Liver (tissue), 9 donors: ENCODE results near the gene FGFR3. TPM values are rescaled to one million over a fixed set of nuclear protein-coding genes. Genes with fewer than 3 reads are reported as not detected.

ENCODE experiments used
- DNase-seq: peaks from one replicate; pipeline ENCODE4 v3.0.0-alpha.2; 2017; ENCODE audit warnings: low spot score
- H3K27ac ChIP-seq, 2 donors: one replicate each; pipeline ENCODE4 v1.7.0; 2013; ENCODE audit warnings: inconsistent platforms in 2 of 2, low read length in 2 of 2, control low read depth in 1 of 2, low read depth in 1 of 2, mild to moderate bottlenecking in 1 of 2
- H3K27me3 ChIP-seq, 4 donors: one replicate each; pipeline versions ENCODE4 v1.6.1 to v1.7.0; 2013; ENCODE audit warnings: low read length in 3 of 4, inconsistent platforms in 1 of 4, mild to moderate bottlenecking in 1 of 4, moderate library complexity in 1 of 4; ENCODE audit not compliant: control insufficient read depth in 4 of 4, insufficient read depth in 4 of 4
- H3K36me3 ChIP-seq, 4 donors: one replicate each; pipeline versions ENCODE4 v1.6.1 to v1.7.0; 2013; ENCODE audit warnings: low read length in 3 of 4, mild to moderate bottlenecking in 3 of 4, low read depth in 1 of 4, moderate library complexity in 1 of 4; ENCODE audit not compliant: control insufficient read depth in 4 of 4, insufficient read depth in 3 of 4
- H3K4me1 ChIP-seq, 4 donors: one replicate each; pipeline versions ENCODE4 v1.6.1 to v1.7.0; 2013; ENCODE audit warnings: low read length in 3 of 4, mild to moderate bottlenecking in 3 of 4, moderate library complexity in 1 of 4; ENCODE audit not compliant: control insufficient read depth in 4 of 4, insufficient read depth in 4 of 4
- H3K4me3 ChIP-seq, 3 donors: one replicate each; pipeline versions ENCODE4 v1.6.1 to v1.7.0; 2013; ENCODE audit warnings: low read length in 3 of 3, control low read depth in 1 of 3, low read depth in 1 of 3, mild to moderate bottlenecking in 1 of 3
- H3K9ac ChIP-seq, 2 donors: one replicate each; pipeline ENCODE4 v1.7.0; 2013; ENCODE audit warnings: low read length in 2 of 2, mild to moderate bottlenecking in 2 of 2, moderate library complexity in 2 of 2, control low read depth in 1 of 2, low read depth in 1 of 2
- H3K9me3 ChIP-seq, 4 donors: one replicate each; pipeline versions ENCODE4 v1.6.1 to v1.7.0; 2013; ENCODE audit warnings: low read length in 3 of 4; ENCODE audit not compliant: control insufficient read depth in 4 of 4
- CTCF ChIP-seq: fragments of 150-350 bp; IDR thresholded peaks from 2 replicates; pipeline ENCODE4 v1.5.1; 2017; ENCODE audit warnings: improper control_type of control experiment, low read depth, low read length; ENCODE audit not compliant: missing input control
- EGR1 ChIP-seq, 2 donors: IDR thresholded peaks; 2 replicates each; pipeline ENCODE4 v1.6.1; 2016 to 2018; ENCODE audit warnings: antibody characterized with exemption in 2 of 2, low read depth in 2 of 2
- FOXA1 ChIP-seq: IDR thresholded peaks from 2 replicates; pipeline ENCODE4 v1.6.1; 2016; ENCODE audit warnings: antibody characterized with exemption
- FOXA2 ChIP-seq: IDR thresholded peaks from 2 replicates; pipeline ENCODE4 v1.6.1; 2016; ENCODE audit warnings: antibody characterized with exemption
- GABPA ChIP-seq, 2 donors: IDR thresholded peaks in 1 of 2; conservative IDR thresholded peaks in 1 of 2; 2 replicates each; pipeline ENCODE4 v1.6.1; 2016; ENCODE audit warnings: antibody characterized with exemption in 2 of 2, mild to moderate bottlenecking in 1 of 2, moderate library complexity in 1 of 2
- HNF4A ChIP-seq, 2 donors: conservative IDR thresholded peaks; 2 replicates each; pipeline ENCODE4 v1.6.1; 2016; ENCODE audit warnings: antibody characterized with exemption in 2 of 2, mild to moderate bottlenecking in 2 of 2
- HNF4G ChIP-seq: IDR thresholded peaks from 2 replicates; pipeline ENCODE4 v1.6.1; 2016; ENCODE audit warnings: antibody characterized with exemption
- NR2F2 ChIP-seq: IDR thresholded peaks from 2 replicates; pipeline ENCODE4 v1.6.1; 2016; ENCODE audit warnings: antibody characterized with exemption
- RAD21 ChIP-seq, 2 donors: IDR thresholded peaks; 2 replicates each; pipeline ENCODE4 v1.6.1; 2016; ENCODE audit warnings: antibody characterized with exemption in 2 of 2, mild to moderate bottlenecking in 2 of 2
- REST ChIP-seq: IDR thresholded peaks from 2 replicates; pipeline ENCODE4 v1.6.1; 2016; ENCODE audit warnings: antibody characterized with exemption, mild to moderate bottlenecking
- RXRA ChIP-seq, 2 donors: IDR thresholded peaks; 2 replicates each; pipeline ENCODE4 v1.6.1; 2017 to 2018; ENCODE audit warnings: antibody characterized with exemption in 2 of 2, mild to moderate bottlenecking in 1 of 2
- SP1 ChIP-seq: IDR thresholded peaks from 2 replicates; pipeline ENCODE4 v1.6.1; 2018; ENCODE audit warnings: antibody characterized with exemption, mild to moderate bottlenecking
- TAF1 ChIP-seq: conservative IDR thresholded peaks from 2 replicates; pipeline ENCODE4 v1.6.1; 2016; ENCODE audit warnings: antibody characterized with exemption, mild to moderate bottlenecking
- YY1 ChIP-seq: IDR thresholded peaks from 2 replicates; pipeline ENCODE4 v1.6.1; 2016; ENCODE audit warnings: antibody characterized with exemption, mild to moderate bottlenecking
- ZBTB33 ChIP-seq: IDR thresholded peaks from 2 replicates; pipeline ENCODE4 v1.6.1; 2016; ENCODE audit warnings: antibody characterized with exemption
- WGBS: extraction: QIAGEN DNeasy Blood & Tissue Kit; methylation state at CpG from one replicate; pipeline ENCODE4 v1.1.7; 2013; 5-methylcytosine and 5-hydroxymethylcytosine counted together
- polyA plus RNA-seq, 2 donors: library from polyadenylated mRNA; stranded (reverse) in 1 of 2; unstranded in 1 of 2; fragments of 200-250 nt in 1 of 2; fragments of >200 nt in 1 of 2; fragmentation: Nextera tagmentation in 1 of 2; extraction: Ambion mirVana in 1 of 2; gene quantifications; one replicate each; pipeline versions ENCODE4 v1.2.1 to v1.2.3, GENCODE V29; 2013 to 2015
- total RNA-seq, 2 donors: library from RNA; depleted of rRNA; stranded (reverse); fragments of >200 nt; gene quantifications; one replicate each; pipeline ENCODE4 v1.2.3, GENCODE V29; 2014
- TF ChIP-seq, protein P1 (sequence below): IDR thresholded peaks from 2 replicates; pipeline ENCODE4 v1.6.1; 2016; ENCODE audit warnings: antibody characterized with exemption
- TF ChIP-seq, protein P2 (sequence below): IDR thresholded peaks from 2 replicates; pipeline ENCODE4 v1.6.1; 2016; ENCODE audit warnings: antibody characterized with exemption
- donor health status: healthy.
- donor health status: healthy.
- donor health status: healthy.
- donor health status: healthy.
- donor health status: healthy.

The FGFR3 gene
- total and polyA plus RNA-seq, 4 donors: 5.6 to 40.0 (median 29.1) TPM

GRCh38 chr4:1809754-1810502, 16.8 kb downstream of the FGFR3 start:
- Histone ChIP-seq H3K27me3 (no peaks in the 10 kb centered on the region), H3K36me3 (peaks cover 3 to 22% (median 12%) of the 10 kb centered on the region in 4 donors), H3K4me3 (no peak overlapping the region), H3K9ac (no peak overlapping the region), H3K4me1 (peaks cover 8 to 41% (median 24%) of the 10 kb centered on the region in 4 donors), H3K27ac (peak overlapping the region in 1 of 2 donors; percentile 15), H3K9me3 (no peaks in the 10 kb centered on the region)
- WGBS: 19% methylated on average over 15 of the region's 15 CpGs
- peak; percentile 87 for DNase-seq
- TF ChIP-seq RAD21 (IDR thresholded peaks at IDR 0.05) (peak; percentile 90 to 93), FOXA2 (no peak), CTCF (peak; percentile 84)

- no peaks in the 10 kb centered on the region for H3K27me3 ChIP-seq
- DNase-seq: no peak
- peaks cover 8 to 44% (median 25%) of the 10 kb centered on the region in 4 donors for H3K4me1 ChIP-seq
- H3K9me3 ChIP-seq: no peaks in the 10 kb centered on the region
- H3K27ac ChIP-seq: no peak overlapping the region
- no peak overlapping the region for H3K9ac ChIP-seq
- no peak for TF ChIP-seq EGR1 (IDR thresholded peaks at IDR 0.05; ENCODE audit: low read depth in 2 of 2)
- TF ChIP-seq TAF1: no peak
- no peak for TF ChIP-seq FOXA1
- WGBS: 94% methylated on average over 10 of the region's 10 CpGs
- H3K4me3 ChIP-seq: no peak overlapping the region
- peaks cover 3 to 27% (median 15%) of the 10 kb centered on the region in 4 donors for H3K36me3 ChIP-seq
Measured at GRCh38 chr4:1810765-1811164, 17.7 kb downstream of the FGFR3 start.

DNA sequence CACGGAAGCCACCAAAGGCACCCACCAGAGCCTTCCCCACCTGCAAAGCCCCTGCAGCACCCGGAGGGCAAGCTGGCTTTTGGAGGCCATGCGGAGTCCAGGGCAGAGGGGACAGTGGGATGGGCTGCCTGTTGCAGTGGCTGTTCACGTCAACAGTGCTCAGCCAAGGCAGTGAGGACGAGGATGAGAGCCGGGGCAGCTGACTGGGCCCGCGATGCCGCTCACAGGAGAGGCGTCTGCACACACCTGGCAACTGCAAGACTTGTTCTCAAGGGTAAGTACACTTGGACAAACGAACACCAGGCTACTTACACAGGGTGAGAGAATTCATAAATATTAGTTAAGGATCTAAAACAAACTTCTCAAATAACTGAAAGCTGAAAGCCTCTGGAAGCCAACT, 19.6 kb downstream of the FGFR3 start:
- Histone ChIP-seq H3K4me3 (no peak overlapping the region), H3K27ac (no peak overlapping the region), H3K9me3 (no peaks in the 10 kb centered on the region), H3K9ac (no peak overlapping the region), H3K36me3 (peaks cover 8 to 25% (median 14%) of the 10 kb centered on the region in 4 donors), H3K27me3 (no peaks in the 10 kb centered on the region), H3K4me1 (peaks cover 5 to 41% (median 26%) of the 10 kb centered on the region in 4 donors)
- TF ChIP-seq NR2F2 (no peak), REST (no peak), ZBTB33 (no peak), HNF4A (conservative IDR thresholded peaks at IDR 0.05) (no peak), FOXA2 (no peak), RXRA (IDR thresholded peaks at IDR 0.05) (no peak), CTCF (no peak), HNF4G (no peak), SP1 (no peak), YY1 (no peak), FOXA1 (no peak), GABPA (IDR thresholded peaks at IDR 0.05 in 1 of 2, conservative IDR thresholded peaks at IDR 0.05 in 1 of 2) (no peak)
- TF ChIP-seq, protein P1, sequence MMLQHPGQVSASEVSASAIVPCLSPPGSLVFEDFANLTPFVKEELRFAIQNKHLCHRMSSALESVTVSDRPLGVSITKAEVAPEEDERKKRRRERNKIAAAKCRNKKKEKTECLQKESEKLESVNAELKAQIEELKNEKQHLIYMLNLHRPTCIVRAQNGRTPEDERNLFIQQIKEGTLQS: no peak
- TF ChIP-seq, protein P2, sequence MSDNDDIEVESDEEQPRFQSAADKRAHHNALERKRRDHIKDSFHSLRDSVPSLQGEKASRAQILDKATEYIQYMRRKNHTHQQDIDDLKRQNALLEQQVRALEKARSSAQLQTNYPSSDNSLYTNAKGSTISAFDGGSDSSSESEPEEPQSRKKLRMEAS: no peak
- WGBS: 91% methylated on average over 11 of the region's 11 CpGs
- no peak for DNase-seq
